HepG2 (cell line): ENCODE measurements around the gene WRAP73. TPM values are rescaled to one million over a fixed set of nuclear protein-coding genes. Genes with fewer than 3 reads are reported as not detected.

ENCODE experiments used
- ATAC-seq: fragments of 200-7000 bp; cut with Tn5 transposase; 3 replicates; pipeline ENCODE4 v1.9.1; 2020; ENCODE audit warnings: mild to moderate bottlenecking, moderate library complexity
- BruUV-seq: library from RNA; stranded (reverse); fragments of 400-500 nt; replicated peaks from 2 replicates; lab custom pipeline; 2021; lab: Mats Ljungman, UMichigan
- CTCF ChIA-PET: fragments of 300-600 bp; formaldehyde crosslinking; extraction: SDS; loops from one replicate; lab custom pipeline; 2021; ENCODE audit warnings: low total read pairs, inconsistent platforms, low intra/inter-chr PET ratio; lab: Yijun Ruan, JAX
- POLR2A ChIA-PET: fragments of 350-600 bp; sonication (Branson Sonifier 250); formaldehyde crosslinking; loops from one replicate; lab custom pipeline; 2020; ENCODE audit warnings: antibody characterized with exemption, inconsistent platforms; lab: Yijun Ruan, JAX
- DNase-seq: peaks from one replicate; pipeline ENCODE4 v3.0.0-alpha.2; 2015; ENCODE audit warnings: low spot score
- FAIRE-seq: peaks from 3 replicates; lab custom pipeline; 2011; peaks lifted over from hg19 to GRCh38; lab: Jason Lieb, UNC
- H2AFZ ChIP-seq: one replicate; pipeline ENCODE4 v1.6.1; 2011; ENCODE audit warnings: low read length, inconsistent platforms
- H3K27ac ChIP-seq: fragments of 300-600 bp; 3 replicates; pipeline ENCODE4 v1.8.0; 2011; ENCODE audit warnings: mixed run types, mild to moderate bottlenecking, mixed read lengths, low read length, inconsistent platforms; ENCODE audit not compliant: insufficient read depth; ENCODE audit errors: extremely low read length
- H3K27me3 ChIP-seq, 2 experiments: fragments of 200-600 bp in 1 of 2; 2 replicates in 1 of 2; 3 replicates in 1 of 2; pipeline versions ENCODE4 v1.6.0 to v1.8.0; 2011; ENCODE audit warnings: low read length in 2 of 2, mild to moderate bottlenecking in 2 of 2, moderate library complexity in 2 of 2, inconsistent platforms in 1 of 2; ENCODE audit not compliant: insufficient read depth in 2 of 2, control insufficient read depth in 1 of 2
- H3K36me3 ChIP-seq, 2 experiments: fragments of 200-600 bp in 1 of 2; replicated peaks in 1 of 2; 2 replicates in 1 of 2; 3 replicates in 1 of 2; pipeline versions ENCODE4 v1.5.1 to v1.8.0; 2011; ENCODE audit warnings: low read length in 2 of 2, inconsistent platforms in 1 of 2; ENCODE audit not compliant: insufficient read depth in 2 of 2, control insufficient read depth in 1 of 2
- H3K4me1 ChIP-seq: 2 replicates; pipeline ENCODE4 v1.5.1; 2012; ENCODE audit warnings: low read length, inconsistent platforms; ENCODE audit not compliant: insufficient read depth
- H3K4me2 ChIP-seq: 2 replicates; pipeline ENCODE4 v1.6.0; 2011; ENCODE audit warnings: low read depth, low read length, inconsistent platforms
- H3K4me3 ChIP-seq, 3 experiments: fragments of 200-600 bp in 1 of 3; sonication (generic), shearing (Covaris generic) in 1 of 3; replicated peaks in 1 of 3; 2 replicates each; pipeline ENCODE4 v1.5.1; 2011 to 2016; ENCODE audit warnings: low read length in 3 of 3, inconsistent platforms in 2 of 3, low read depth in 2 of 3, mild to moderate bottlenecking in 2 of 3, control low read depth in 1 of 3, mixed read lengths in 1 of 3; ENCODE audit not compliant: insufficient read depth in 1 of 3
- H3K79me2 ChIP-seq: one replicate; pipeline ENCODE4 v1.6.1; 2011; ENCODE audit warnings: low read length, inconsistent platforms; ENCODE audit not compliant: insufficient read depth
- H3K9ac ChIP-seq: 2 replicates; pipeline ENCODE4 v1.6.0; 2011; ENCODE audit warnings: mild to moderate bottlenecking, low read depth, low read length, inconsistent platforms; ENCODE audit not compliant: insufficient read depth
- H3K9me3 ChIP-seq: 2 replicates; pipeline ENCODE4 v1.5.1; 2012; ENCODE audit warnings: mild to moderate bottlenecking, low read length
- H4K20me1 ChIP-seq: 2 replicates; pipeline ENCODE4 v1.6.0; 2011; ENCODE audit warnings: inconsistent platforms, mild to moderate bottlenecking, low read length, moderate library complexity; ENCODE audit not compliant: insufficient read depth
- DNMT3B ChIP-seq: conservative IDR thresholded peaks from 2 replicates; pipeline ENCODE4 v1.6.1; 2016; ENCODE audit warnings: missing biosample characterization, control low read depth
- KMT2A ChIP-seq: sonication (generic); formaldehyde crosslinking; IDR thresholded peaks from 2 replicates; pipeline ENCODE4 v1.4.0; 2020; ENCODE audit warnings: missing genetic modification reagents
- NFYC ChIP-seq: IDR thresholded peaks from 2 replicates; pipeline ENCODE4 v1.6.1; 2016; ENCODE audit warnings: missing genetic modification reagents, missing compliant biosample characterization
- SRSF4 ChIP-seq: fragments of 200-400 bp; formaldehyde crosslinking; IDR thresholded peaks from one replicate; pipeline ENCODE4 v1.6.1; 2018; ENCODE audit warnings: mild to moderate bottlenecking, low read depth, low read length, moderate library complexity; ENCODE audit not compliant: poor library complexity, severe bottlenecking
- TCF7L2 ChIP-seq: IDR thresholded peaks from 2 replicates; pipeline ENCODE4 v1.6.1; 2011; ENCODE audit warnings: mild to moderate bottlenecking, low read depth, low read length, moderate library complexity
- ZFP1 ChIP-seq: IDR thresholded peaks from 2 replicates; pipeline ENCODE4 v1.6.1; 2016
- WGBS: methylation state at CpG from one replicate; pipeline ENCODE4 v1.1.6; 2017; ENCODE audit warnings: low lambda C conversion rate; 5-methylcytosine and 5-hydroxymethylcytosine counted together
- in situ Hi-C: cut with HindIII; loops from 2 replicates; pipeline ENCODE4 v1.10.0; 2017; ENCODE audit warnings: low pct_unique_long_range_greater_than_20kb; ENCODE audit not compliant: extremely low pct_ligation_motif_present
- intact Hi-C: fragments of 100-400 bp; cut with micrococcal nuclease; formaldehyde crosslinking; loops from one replicate; pipeline ENCODE4 v1.10.0; 2022; ENCODE audit not compliant: unreplicated experiment
- polyA plus RNA-seq, 8 experiments: library from polyadenylated mRNA; depleted of rRNA in 3 of 8; stranded (reverse) in 7 of 8; unstranded in 1 of 8; fragments of >200 nt; fragmentation: Illumina TruSeq in 4 of 8; extraction: Trizol in 4 of 8; gene quantifications; 2 replicates each; pipeline versions ENCODE4 v1.2.1 to v1.2.3, GENCODE V29; 2011 to 2016; ENCODE audit warnings: low read depth in 4 of 8, missing spikeins in 1 of 8, mixed read lengths in 1 of 8; ENCODE audit not compliant: insufficient read depth in 1 of 8
- total RNA-seq, 5 experiments: library from RNA; depleted of rRNA; stranded (reverse); fragments of >200 nt; fragmentation: Illumina TruSeq; extraction: Trizol; gene quantifications; 2 replicates each; pipeline ENCODE4 v1.2.3, GENCODE V29; 2016; ENCODE audit warnings: low read depth in 1 of 5
- TF ChIP-seq, protein P1 (sequence below): sonication (generic); formaldehyde crosslinking; IDR thresholded peaks from 2 replicates; pipeline ENCODE4 v1.4.0; 2020; ENCODE audit warnings: missing genetic modification reagents
- TF ChIP-seq, protein P2 (sequence below): sonication (generic); formaldehyde crosslinking; conservative IDR thresholded peaks from 2 replicates; pipeline ENCODE4 v1.8.1; 2023; ENCODE audit warnings: missing genetic modification reagents
- TF ChIP-seq, protein P3 (sequence below): sonication (generic); formaldehyde crosslinking; IDR thresholded peaks from 2 replicates; pipeline ENCODE4 v1.5.1; 2020; ENCODE audit warnings: missing genetic modification reagents, mild to moderate bottlenecking, borderline replicate concordance

WRAP73 gene
- total and polyA plus RNA-seq, 2 of the 13 experiments (the other 11 are each of a cell fraction or from before 2014, with no cell fraction given): 18.1 to 40.4 TPM

DNA sequence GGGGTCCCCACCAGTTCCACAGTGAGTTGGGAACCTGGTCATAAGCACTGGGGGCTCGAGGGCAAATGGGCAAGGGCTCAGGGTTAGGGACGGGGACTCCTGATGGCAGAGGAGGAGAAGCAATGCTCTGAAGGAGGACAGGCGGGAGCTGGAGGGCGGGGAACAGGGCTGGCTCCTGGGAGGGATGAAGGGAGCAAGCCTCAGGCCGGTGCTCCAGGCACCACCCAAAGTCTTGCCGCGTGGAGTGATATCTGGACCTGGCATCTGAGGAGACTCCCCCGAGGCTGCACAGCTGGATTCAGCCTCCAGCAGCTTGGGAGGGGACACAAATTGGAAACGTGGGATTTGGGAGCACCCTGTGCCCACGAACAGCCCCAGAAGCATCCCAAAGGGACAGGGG lies 49.5 kb downstream of the WRAP73 start:
- Histone ChIP-seq H3K4me2 (no peak overlapping the region), H3K36me3 (no peaks in the 10 kb centered on the region), H3K9ac (no peak overlapping the region), H3K27ac (no peak overlapping the region), H3K4me1 (peaks cover 12% of the 10 kb centered on the region), H3K79me2 (no peaks in the 10 kb centered on the region), H3K27me3 (peaks cover 29 to 91% of the 10 kb centered on the region in 2 experiments), H2AFZ (no peak overlapping the region), H3K9me3 (no peaks in the 10 kb centered on the region), H4K20me1 (no peaks in the 10 kb centered on the region), H3K4me3 (no peak overlapping the region)
- no peak for ATAC-seq
- in situ Hi-C loops: no loop called here
- TF ChIP-seq ZFP1 (CRISPR knock-in tag): no peak
- TF ChIP-seq, protein P1, sequence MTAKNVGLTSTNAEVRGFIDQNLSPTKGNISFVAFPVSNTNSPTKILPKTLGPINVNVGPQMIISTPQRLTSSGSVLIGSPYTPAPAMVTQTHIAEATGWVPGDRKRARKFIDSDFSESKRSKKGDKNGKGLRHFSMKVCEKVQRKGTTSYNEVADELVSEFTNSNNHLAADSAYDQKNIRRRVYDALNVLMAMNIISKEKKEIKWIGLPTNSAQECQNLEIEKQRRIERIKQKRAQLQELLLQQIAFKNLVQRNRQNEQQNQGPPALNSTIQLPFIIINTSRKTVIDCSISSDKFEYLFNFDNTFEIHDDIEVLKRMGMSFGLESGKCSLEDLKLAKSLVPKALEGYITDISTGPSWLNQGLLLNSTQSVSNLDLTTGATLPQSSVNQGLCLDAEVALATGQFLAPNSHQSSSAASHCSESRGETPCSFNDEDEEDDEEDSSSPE: no peak
- ChIA-PET CTCF (no interaction called here), POLR2A (no interaction called here)
- no peak for FAIRE-seq
- intact Hi-C loops: no loop called here
- no peak for DNase-seq
- 5% methylated on average over 5 of the region's 10 CpGs for WGBS
- BruUV-seq: no TSS peak

DNA sequence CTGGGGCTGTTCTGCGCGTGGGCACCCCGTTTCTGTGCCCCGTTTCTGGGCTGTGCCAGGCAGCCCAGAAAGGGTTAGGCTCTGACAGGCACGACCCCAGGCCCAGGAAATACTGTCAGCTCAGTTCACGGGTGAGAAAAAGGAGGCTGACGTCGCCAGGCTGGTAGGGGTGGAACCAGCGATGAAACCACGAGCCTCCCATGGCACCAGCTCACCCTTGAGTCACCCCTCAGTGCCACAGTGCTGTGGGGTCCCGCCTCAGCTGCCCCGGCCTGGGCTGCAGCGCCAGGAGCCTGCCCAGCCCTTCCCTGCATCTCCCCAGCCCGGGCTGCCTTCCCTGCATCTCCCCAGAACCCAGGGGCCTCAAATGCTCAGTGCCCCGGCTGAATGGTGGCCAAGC lies 50.1 kb downstream of the WRAP73 start:
- FAIRE-seq: no peak
- H2AFZ ChIP-seq: no peak overlapping the region
- ATAC-seq: no peak
- no peak for DNase-seq
- H3K9ac ChIP-seq: no peak overlapping the region
- no peaks in the 10 kb centered on the region for H3K9me3 ChIP-seq
- H4K20me1 ChIP-seq: no peaks in the 10 kb centered on the region
- H3K4me3 ChIP-seq: no peak overlapping the region
- intact Hi-C loops: no loop called here
- no peaks in the 10 kb centered on the region for H3K36me3 ChIP-seq
- peaks cover 30 to 93% of the 10 kb centered on the region in 2 experiments for H3K27me3 ChIP-seq
- POLR2A ChIA-PET: no interaction called here
- no peak overlapping the region for H3K4me2 ChIP-seq
- H3K4me1 ChIP-seq: peaks cover 12% of the 10 kb centered on the region
- no peaks in the 10 kb centered on the region for H3K79me2 ChIP-seq
- CTCF ChIA-PET: no interaction called here
- H3K27ac ChIP-seq: no peak overlapping the region
- no TSS peak for BruUV-seq
- no peak for TF ChIP-seq DNMT3B (CRISPR knock-in tag)
- no peak for TF ChIP-seq SRSF4
- TF ChIP-seq, protein P1: no peak
- TF ChIP-seq, protein P2, sequence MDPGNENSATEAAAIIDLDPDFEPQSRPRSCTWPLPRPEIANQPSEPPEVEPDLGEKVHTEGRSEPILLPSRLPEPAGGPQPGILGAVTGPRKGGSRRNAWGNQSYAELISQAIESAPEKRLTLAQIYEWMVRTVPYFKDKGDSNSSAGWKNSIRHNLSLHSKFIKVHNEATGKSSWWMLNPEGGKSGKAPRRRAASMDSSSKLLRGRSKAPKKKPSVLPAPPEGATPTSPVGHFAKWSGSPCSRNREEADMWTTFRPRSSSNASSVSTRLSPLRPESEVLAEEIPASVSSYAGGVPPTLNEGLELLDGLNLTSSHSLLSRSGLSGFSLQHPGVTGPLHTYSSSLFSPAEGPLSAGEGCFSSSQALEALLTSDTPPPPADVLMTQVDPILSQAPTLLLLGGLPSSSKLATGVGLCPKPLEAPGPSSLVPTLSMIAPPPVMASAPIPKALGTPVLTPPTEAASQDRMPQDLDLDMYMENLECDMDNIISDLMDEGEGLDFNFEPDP (CRISPR knock-in tag): no peak
- TF ChIP-seq KMT2A (CRISPR knock-in tag): no peak
- TF ChIP-seq, protein P3, sequence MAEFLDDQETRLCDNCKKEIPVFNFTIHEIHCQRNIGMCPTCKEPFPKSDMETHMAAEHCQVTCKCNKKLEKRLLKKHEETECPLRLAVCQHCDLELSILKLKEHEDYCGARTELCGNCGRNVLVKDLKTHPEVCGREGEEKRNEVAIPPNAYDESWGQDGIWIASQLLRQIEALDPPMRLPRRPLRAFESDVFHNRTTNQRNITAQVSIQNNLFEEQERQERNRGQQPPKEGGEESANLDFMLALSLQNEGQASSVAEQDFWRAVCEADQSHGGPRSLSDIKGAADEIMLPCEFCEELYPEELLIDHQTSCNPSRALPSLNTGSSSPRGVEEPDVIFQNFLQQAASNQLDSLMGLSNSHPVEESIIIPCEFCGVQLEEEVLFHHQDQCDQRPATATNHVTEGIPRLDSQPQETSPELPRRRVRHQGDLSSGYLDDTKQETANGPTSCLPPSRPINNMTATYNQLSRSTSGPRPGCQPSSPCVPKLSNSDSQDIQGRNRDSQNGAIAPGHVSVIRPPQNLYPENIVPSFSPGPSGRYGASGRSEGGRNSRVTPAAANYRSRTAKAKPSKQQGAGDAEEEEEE (CRISPR knock-in tag): no peak
- no peak for TF ChIP-seq TCF7L2
- no peak for TF ChIP-seq NFYC (CRISPR knock-in tag)
- TF ChIP-seq, all 625 proteins: peak for 0
- in situ Hi-C loops: no loop called here
- no CpG with 5 or more reads among the region's 15 CpGs for WGBS
